ENCODE results near the gene PUS7.
"Not testable (repeated sequence)": the region's sequence is repeated elsewhere in the genome, so short reads cannot be mapped to it uniquely, and the experiment has no call there.

Gene PUS7

DNA sequence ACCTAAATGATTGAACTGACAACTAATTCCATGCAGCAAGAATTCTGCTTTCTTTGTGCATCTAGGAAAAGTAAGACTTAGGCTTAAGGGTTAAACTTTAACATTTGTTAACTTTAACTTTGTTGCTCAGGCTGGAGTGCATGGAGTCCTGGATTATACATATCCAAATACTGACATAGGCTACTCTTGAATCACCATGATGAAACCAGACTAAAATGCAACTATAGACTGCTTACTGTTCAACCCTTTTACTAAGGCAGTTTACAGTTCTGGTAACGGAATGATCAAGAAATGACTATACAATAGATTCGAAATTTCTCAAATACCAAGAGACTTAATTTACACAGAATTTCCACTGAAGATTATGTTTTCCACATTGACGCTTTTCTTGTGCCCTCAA is 52.0 kb downstream of the PUS7 start:
- WGBS = 95% methylated on average over 3 of the region's 3 CpGs

DNA sequence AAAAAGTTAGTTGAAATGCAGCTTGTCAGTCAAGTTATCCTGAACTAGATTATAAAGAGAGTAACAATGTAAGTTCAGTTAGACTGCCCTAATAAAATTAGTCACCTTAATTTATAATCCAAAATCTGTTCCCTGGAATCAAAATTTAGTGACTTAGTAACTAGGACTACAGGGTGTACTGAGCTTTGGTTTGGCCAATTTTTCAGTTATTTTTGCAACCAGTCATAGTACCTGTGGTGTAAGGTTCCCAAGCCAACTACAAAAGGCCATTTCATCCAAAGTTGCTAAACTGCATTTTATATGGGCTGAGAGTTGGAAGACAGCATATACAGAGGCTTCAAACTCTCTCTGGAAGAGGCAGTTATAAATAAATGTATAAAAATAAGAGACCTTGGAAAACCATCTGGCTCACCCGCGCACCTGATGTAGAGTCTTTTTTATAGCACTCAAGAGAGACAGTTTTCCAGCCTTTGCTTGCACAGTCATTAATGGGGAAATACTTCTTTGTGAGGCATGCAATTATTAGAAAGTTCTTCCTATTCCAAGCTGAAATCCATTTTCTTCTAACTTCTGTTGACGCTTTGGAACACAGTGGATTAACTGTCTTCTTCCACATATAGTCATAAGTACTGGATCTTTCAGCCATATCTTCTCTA is 59.2 kb downstream of the PUS7 start:
- Histone ChIP-seq H3K4me3 (ENCODE audit: low read length) (no peak overlapping the region), H3K9me3 (ENCODE audit: insufficient read depth, low read depth, low read length) (no peaks in the 10 kb centered on the region), H3K27ac (ENCODE audit: low read depth, low read length) (no peak overlapping the region), H3K27me3 (ENCODE audit: insufficient read depth, low read length) (no peaks in the 10 kb centered on the region), H3K36me3 (ENCODE audit: insufficient read depth, low read length) (peaks cover 83% of the 10 kb centered on the region), H3K9ac (ENCODE audit: low read depth, low read length) (no peak overlapping the region), H3K4me1 (ENCODE audit: insufficient read depth, low read length) (no peaks in the 10 kb centered on the region)
- WGBS = 96% methylated on average over 3 of the region's 3 CpGs

More for the DNA sequence above, 52.0 kb downstream of the PUS7 start:
- Histone ChIP-seq H3K27me3 (ENCODE audit: insufficient read depth, low read length) (no peaks in the 10 kb centered on the region), H3K27ac (ENCODE audit: low read depth, low read length) (no peak overlapping the region), H3K36me3 (ENCODE audit: insufficient read depth, low read length) (peaks cover 62% of the 10 kb centered on the region), H3K4me1 (ENCODE audit: insufficient read depth, low read length) (no peaks in the 10 kb centered on the region), H3K9me3 (ENCODE audit: insufficient read depth, low read depth, low read length) (no peaks in the 10 kb centered on the region), H3K4me3 (ENCODE audit: low read length) (no peak overlapping the region), H3K9ac (ENCODE audit: low read depth, low read length) (no peak overlapping the region)

DNA sequence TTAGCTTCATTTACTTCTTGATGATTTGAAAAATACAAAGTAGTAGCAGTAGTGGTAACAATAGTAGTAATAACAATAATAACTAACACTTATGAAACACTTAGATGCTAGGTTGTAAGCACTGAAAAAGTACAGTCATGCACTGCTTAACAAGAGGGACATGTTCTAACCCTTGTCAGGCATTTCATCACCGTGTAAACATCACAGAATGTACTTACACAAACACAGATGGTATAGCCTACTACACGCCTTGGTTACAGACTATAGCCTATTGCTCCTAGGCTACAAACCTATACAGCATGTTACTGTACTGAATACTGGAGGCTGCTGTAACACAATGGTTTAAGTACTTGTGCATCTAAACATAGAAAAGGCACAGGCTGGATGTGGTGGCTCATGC is 60.6 kb downstream of the PUS7 start:
- H3K9me3 ChIP-seq (ENCODE audit: insufficient read depth, low read depth, low read length) = no peaks in the 10 kb centered on the region
- H3K4me3 ChIP-seq (ENCODE audit: low read length) = no peak overlapping the region
- no peaks in the 10 kb centered on the region for H3K27me3 ChIP-seq (ENCODE audit: insufficient read depth, low read length)
- H3K36me3 ChIP-seq (ENCODE audit: insufficient read depth, low read length) = peaks cover 86% of the 10 kb centered on the region
- H3K9ac ChIP-seq (ENCODE audit: low read depth, low read length) = no peak overlapping the region
- WGBS = 97% methylated on average over 2 of the region's 2 CpGs
- no peaks in the 10 kb centered on the region for H3K4me1 ChIP-seq (ENCODE audit: insufficient read depth, low read length)
- H3K27ac ChIP-seq (ENCODE audit: low read depth, low read length) = no peak overlapping the region

DNA sequence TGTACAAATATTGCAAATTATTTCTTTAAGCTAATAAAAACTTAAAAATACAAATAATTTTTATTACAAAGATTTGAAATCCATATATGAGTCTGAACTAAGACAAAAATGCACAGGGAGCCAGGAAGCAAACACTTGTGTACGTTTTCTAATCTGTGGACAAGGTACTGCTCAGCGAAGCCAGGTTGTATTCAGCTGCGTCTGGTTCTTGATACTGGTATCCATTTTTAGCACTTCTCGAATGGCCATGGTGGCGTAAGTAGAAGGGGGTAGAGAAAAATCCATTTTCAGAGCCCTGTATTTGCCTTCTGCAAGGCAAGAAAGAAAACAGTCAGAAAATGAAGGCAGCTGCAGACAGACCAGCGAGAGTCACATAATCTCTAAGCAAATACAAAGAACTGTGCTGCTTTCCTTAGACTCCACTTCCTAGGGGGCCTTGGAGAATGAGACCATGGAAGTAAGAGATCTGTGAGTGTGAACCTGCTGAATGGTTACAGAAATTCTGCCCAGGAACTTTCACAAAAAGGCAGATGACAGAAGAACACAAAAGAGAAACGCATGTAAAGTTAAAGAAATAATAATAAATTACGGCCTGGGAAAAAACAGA is 64.3 kb downstream of the PUS7 start:
- Histone ChIP-seq H3K4me3 (ENCODE audit: low read length) (no peak overlapping the region), H3K36me3 (ENCODE audit: insufficient read depth, low read length) (peaks cover 62% of the 10 kb centered on the region), H3K27ac (ENCODE audit: low read depth, low read length) (no peak overlapping the region), H3K4me1 (ENCODE audit: insufficient read depth, low read length) (no peaks in the 10 kb centered on the region), H3K9me3 (ENCODE audit: insufficient read depth, low read depth, low read length) (no peaks in the 10 kb centered on the region), H3K27me3 (ENCODE audit: insufficient read depth, low read length) (no peaks in the 10 kb centered on the region), H3K9ac (ENCODE audit: low read depth, low read length) (no peak overlapping the region)
- WGBS = 95% methylated on average over 8 of the region's 8 CpGs

DNA sequence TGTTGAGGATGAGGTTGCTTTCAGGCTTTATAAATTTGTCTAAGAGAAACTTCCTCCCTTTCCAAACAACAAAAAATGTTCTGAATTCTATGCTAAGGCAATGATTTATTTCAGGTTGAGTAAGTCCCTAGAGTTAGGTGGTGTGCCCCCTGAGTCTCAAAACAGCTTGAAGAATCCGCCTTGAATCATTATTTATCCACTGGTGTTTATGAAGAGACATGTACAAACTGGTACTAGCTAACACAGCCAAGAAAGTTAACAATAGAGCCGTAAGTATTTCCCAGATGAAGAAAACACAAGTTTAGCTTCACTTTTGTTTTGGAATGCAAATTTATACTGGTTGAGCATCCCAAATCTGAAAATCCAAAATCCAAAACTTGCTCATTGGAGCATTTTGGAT is 67.2 kb downstream of the PUS7 start:
- Histone ChIP-seq H3K9ac (ENCODE audit: low read depth, low read length) (no peak overlapping the region), H3K36me3 (ENCODE audit: insufficient read depth, low read length) (peaks cover 38% of the 10 kb centered on the region), H3K27me3 (ENCODE audit: insufficient read depth, low read length) (no peaks in the 10 kb centered on the region), H3K4me1 (ENCODE audit: insufficient read depth, low read length) (no peaks in the 10 kb centered on the region), H3K27ac (ENCODE audit: low read depth, low read length) (no peak overlapping the region), H3K9me3 (ENCODE audit: insufficient read depth, low read depth, low read length) (no peaks in the 10 kb centered on the region), H3K4me3 (ENCODE audit: low read length) (no peak overlapping the region)
- 96% methylated on average over 2 of the region's 2 CpGs for WGBS

DNA sequence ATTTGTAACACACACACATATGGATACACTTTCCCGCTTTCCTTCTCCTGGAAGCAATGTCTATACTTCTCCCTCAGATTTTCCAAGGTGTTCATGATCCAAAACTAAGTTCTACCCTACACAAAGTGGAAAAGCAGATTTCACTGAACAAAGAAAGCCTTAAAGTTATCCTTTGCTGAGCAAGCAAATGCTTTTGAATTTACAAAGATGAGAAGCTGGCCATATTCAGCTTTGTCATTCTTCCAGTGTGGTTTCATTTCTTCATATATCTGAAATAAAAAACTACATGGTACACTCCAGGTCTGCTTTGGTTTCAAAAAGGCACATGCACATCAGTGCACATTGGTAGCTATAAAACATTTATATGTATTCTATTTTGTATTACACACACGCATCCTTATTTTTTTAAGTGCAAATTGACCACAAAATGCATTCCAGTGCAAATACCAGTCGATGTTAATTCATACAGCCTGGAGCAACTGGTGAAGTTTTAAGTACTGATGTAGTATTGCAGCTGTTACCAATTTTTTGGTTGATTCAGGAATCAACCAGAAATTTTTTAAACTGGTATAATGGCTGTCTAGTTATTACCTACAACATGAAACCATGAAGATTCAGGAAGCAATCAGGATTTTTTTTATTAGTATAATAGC is 67.8 kb downstream of the PUS7 start:
- Histone ChIP-seq H3K9me3 (ENCODE audit: insufficient read depth, low read depth, low read length) (no peaks in the 10 kb centered on the region), H3K4me1 (ENCODE audit: insufficient read depth, low read length) (no peaks in the 10 kb centered on the region), H3K4me3 (ENCODE audit: low read length) (no peak overlapping the region), H3K27ac (ENCODE audit: low read depth, low read length) (no peak overlapping the region), H3K9ac (ENCODE audit: low read depth, low read length) (no peak overlapping the region), H3K27me3 (ENCODE audit: insufficient read depth, low read length) (no peaks in the 10 kb centered on the region), H3K36me3 (ENCODE audit: insufficient read depth, low read length) (peaks cover 32% of the 10 kb centered on the region)
- 97% methylated on average over 2 of the region's 3 CpGs for WGBS

DNA sequence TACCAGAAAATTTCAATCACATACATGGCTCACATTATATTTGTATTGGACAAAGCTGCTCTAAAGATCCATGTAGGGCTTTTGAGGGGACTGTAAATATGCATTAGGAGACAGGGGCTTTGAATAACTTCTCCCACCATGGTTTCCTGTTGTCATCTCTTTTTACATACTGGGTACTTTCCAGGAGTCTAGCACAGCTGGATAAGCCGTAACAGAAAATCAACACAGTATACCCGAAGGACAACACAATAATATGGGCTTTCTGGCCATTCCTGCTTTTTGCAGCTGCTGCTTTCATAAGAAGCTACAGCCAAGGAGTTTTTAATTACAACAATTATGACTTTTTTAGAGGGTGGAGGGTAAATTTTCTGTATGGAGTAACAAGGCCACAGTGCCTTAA is 70.0 kb downstream of the PUS7 start:
- Histone ChIP-seq H3K4me3 (ENCODE audit: low read length) (no peak overlapping the region), H3K9me3 (ENCODE audit: insufficient read depth, low read depth, low read length) (no peaks in the 10 kb centered on the region), H3K27me3 (ENCODE audit: insufficient read depth, low read length) (no peaks in the 10 kb centered on the region), H3K27ac (ENCODE audit: low read depth, low read length) (no peak overlapping the region), H3K36me3 (ENCODE audit: insufficient read depth, low read length) (peaks cover 14% of the 10 kb centered on the region), H3K9ac (ENCODE audit: low read depth, low read length) (no peak overlapping the region), H3K4me1 (ENCODE audit: insufficient read depth, low read length) (no peaks in the 10 kb centered on the region)
- WGBS = 94% methylated on average over 2 of the region's 2 CpGs

DNA sequence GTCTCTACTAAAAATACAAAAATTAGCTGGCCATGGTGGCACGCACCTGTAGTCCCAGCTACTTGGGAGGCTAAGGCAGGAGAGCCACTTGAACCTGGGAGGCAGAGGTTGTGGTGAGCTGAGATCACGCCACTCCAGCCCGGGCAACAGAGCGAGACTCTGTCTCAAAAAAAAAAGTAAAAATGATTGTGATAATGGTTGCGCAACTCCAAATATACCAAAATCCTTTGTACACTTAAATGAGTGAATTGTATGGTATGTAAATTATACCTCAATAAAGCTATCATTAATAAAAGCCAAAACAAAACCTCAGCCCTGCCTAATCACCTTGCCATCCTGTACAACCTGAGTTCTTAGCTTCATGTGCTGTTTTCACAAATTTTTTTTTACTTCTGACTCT is 71.2 kb downstream of the PUS7 start:
- H3K9ac ChIP-seq (ENCODE audit: low read depth, low read length); H3K27me3 ChIP-seq (ENCODE audit: insufficient read depth, low read length); H3K36me3 ChIP-seq (ENCODE audit: insufficient read depth, low read length); H3K4me3 ChIP-seq (ENCODE audit: low read length); H3K27ac ChIP-seq (ENCODE audit: low read depth, low read length); H3K9me3 ChIP-seq (ENCODE audit: insufficient read depth, low read depth, low read length); H3K4me1 ChIP-seq (ENCODE audit: insufficient read depth, low read length): not testable (repeated sequence)
- WGBS = 83% methylated on average over 3 of the region's 5 CpGs

DNA sequence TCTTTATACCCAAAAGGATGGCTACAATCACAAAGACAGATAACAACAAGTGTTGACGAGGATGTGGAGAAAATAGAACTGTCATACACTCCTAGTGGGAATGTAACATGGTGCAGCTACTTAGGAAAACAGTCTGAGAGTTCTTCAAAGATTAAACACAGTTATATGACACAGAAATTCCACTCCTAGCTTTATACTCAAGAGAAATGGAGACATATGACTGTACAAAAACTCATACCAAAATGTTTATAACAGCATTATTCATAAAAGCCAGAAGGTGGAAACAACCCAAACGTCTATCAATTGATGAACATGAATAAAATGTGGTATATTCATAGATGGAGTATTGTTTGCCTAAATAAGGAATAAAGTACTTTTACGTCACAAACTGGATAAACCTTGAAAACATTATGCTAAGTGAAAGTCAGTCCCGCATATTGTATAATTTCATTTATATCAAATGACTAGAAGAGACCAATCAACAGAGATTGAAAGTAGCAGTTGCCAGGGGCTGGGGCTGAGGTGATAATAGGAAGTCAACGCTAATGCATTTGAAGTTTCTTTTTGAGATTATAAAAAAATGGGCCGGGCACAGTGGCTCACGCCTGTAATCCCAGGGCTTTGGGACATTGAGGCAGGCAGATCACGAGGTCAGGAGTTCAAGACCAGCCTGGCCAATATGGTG is 71.8 kb downstream of the PUS7 start:
- H3K36me3 ChIP-seq (ENCODE audit: insufficient read depth, low read length) = no peaks in the 10 kb centered on the region
- H3K4me3 ChIP-seq (ENCODE audit: low read length) = no peak overlapping the region
- no peak overlapping the region for H3K9ac ChIP-seq (ENCODE audit: low read depth, low read length)
- H3K27ac ChIP-seq (ENCODE audit: low read depth, low read length) = no peak overlapping the region
- H3K27me3 ChIP-seq (ENCODE audit: insufficient read depth, low read length) = no peaks in the 10 kb centered on the region
- H3K9me3 ChIP-seq (ENCODE audit: insufficient read depth, low read depth, low read length) = no peaks in the 10 kb centered on the region
- WGBS = 96% methylated on average over 6 of the region's 8 CpGs
- H3K4me1 ChIP-seq (ENCODE audit: insufficient read depth, low read length) = no peaks in the 10 kb centered on the region

DNA sequence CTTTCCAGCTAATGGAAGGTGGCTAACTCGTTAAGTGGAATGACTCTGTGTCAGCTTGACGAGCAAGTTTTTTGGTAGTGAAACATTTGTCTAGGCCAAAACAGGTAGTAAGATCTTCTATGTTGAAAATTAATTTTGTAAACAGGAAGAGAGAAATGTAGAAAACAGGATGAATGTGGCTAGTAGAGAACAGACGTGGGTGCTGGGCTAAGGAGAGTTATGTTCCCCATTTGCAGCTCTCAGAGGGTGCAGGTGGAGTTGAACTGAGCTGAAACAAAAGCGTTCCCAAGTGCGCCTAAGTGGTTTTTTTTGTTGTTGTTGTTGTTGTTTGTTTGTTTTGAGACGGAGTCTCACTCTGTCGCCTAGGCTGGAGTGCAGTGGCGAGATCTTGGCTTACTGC is 73.9 kb downstream of the PUS7 start:
- Histone ChIP-seq H3K36me3 (ENCODE audit: insufficient read depth, low read length) (no peaks in the 10 kb centered on the region), H3K27ac (ENCODE audit: low read depth, low read length) (no peak overlapping the region), H3K27me3 (ENCODE audit: insufficient read depth, low read length) (no peaks in the 10 kb centered on the region), H3K9me3 (ENCODE audit: insufficient read depth, low read depth, low read length) (no peaks in the 10 kb centered on the region), H3K4me3 (ENCODE audit: low read length) (no peak overlapping the region), H3K9ac (ENCODE audit: low read depth, low read length) (no peak overlapping the region), H3K4me1 (ENCODE audit: insufficient read depth, low read length) (no peaks in the 10 kb centered on the region)
- WGBS = 92% methylated on average over 8 of the region's 8 CpGs

DNA sequence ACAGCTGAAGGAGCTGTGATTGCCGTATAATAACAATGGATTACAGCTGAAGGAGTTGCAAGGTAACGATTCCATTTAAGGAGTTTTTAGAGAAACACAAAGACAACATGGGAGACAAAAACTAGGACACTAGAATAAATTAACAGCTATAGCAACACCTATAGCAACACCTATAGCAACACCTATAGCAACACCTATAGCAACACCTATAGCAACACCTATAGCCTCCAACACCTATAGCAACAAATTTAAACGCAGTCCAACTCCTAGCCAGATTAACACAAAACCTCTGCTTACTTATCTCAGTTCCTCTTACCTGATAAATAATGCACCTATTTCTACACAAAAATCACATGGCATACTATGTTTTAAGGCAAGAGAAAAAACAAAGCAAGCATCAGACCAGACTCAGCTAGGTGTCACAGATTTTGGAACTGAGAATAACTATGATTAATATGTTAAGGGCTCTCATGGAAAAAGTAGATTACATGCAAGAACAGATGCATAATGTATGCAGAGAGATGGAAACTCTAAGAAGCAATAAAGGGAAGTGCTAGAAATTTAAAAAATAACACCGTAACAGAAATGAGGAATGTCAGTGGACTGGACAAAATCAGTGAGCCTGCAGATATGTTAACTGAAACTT is 77.6 kb downstream of the PUS7 start:
- Histone ChIP-seq H3K27ac (ENCODE audit: low read depth, low read length) (no peak overlapping the region), H3K4me3 (ENCODE audit: low read length) (no peak overlapping the region), H3K9ac (ENCODE audit: low read depth, low read length) (no peak overlapping the region), H3K36me3 (ENCODE audit: insufficient read depth, low read length) (no peaks in the 10 kb centered on the region), H3K9me3 (ENCODE audit: insufficient read depth, low read depth, low read length) (no peaks in the 10 kb centered on the region), H3K4me1 (ENCODE audit: insufficient read depth, low read length) (no peaks in the 10 kb centered on the region), H3K27me3 (ENCODE audit: insufficient read depth, low read length) (no peaks in the 10 kb centered on the region)
- 87% methylated on average over 4 of the region's 4 CpGs for WGBS

All from HUES64 (cell line).